Endothelial cell of umbilical vein (primary cell): ENCODE results near the gene SS18L1. TPM values are rescaled to one million over a fixed set of nuclear protein-coding genes. Genes with fewer than 3 reads are reported as not detected.

Source experiments
- BruUV-seq: library from RNA; stranded (reverse); fragments of 400-500 nt; replicated peaks from 2 replicates; lab custom pipeline; 2021; lab: Mats Ljungman, UMichigan
- CTCF ChIA-PET: fragments of 300-600, 350-600 bp; sonication (Branson Sonifier 250); formaldehyde crosslinking; loops from one replicate; lab custom pipeline; 2021; ENCODE audit warnings: antibody characterized with exemption, inconsistent platforms; lab: Charles Lee
- POLR2A ChIA-PET: fragments of 300-600, 350-600 bp; sonication (Branson Sonifier 250); formaldehyde crosslinking; loops from one replicate; lab custom pipeline; 2021; ENCODE audit warnings: antibody characterized with exemption, inconsistent platforms; lab: Charles Lee
- DNase-seq: peaks from one replicate; pipeline ENCODE4 v3.0.0-alpha.2; 2011; ENCODE audit warnings: low read depth, low spot score
- FAIRE-seq: peaks from 2 replicates; lab custom pipeline; 2011; peaks lifted over from hg19 to GRCh38; lab: Jason Lieb, UNC
- H2AFZ ChIP-seq: 2 replicates; pipeline ENCODE4 v1.6.0; 2012; ENCODE audit warnings: low read depth, low read length, control low read depth, inconsistent platforms
- H3K27ac ChIP-seq: 2 replicates; pipeline ENCODE4 v1.5.1; 2011; ENCODE audit warnings: low read depth, mild to moderate bottlenecking, control low read depth, low read length, moderate library complexity; ENCODE audit not compliant: insufficient read depth
- H3K27me3 ChIP-seq, 2 experiments: 2 replicates each; pipeline versions ENCODE4 v1.6.0 to v1.6.1; 2011; ENCODE audit warnings: low read length in 2 of 2, mixed read lengths in 1 of 2; ENCODE audit not compliant: control insufficient read depth in 2 of 2, insufficient read depth in 2 of 2
- H3K36me3 ChIP-seq, 2 experiments: 2 replicates in 1 of 2; 3 replicates in 1 of 2; pipeline ENCODE4 v1.5.1; 2011; ENCODE audit warnings: low read length in 2 of 2, mild to moderate bottlenecking in 1 of 2, moderate library complexity in 1 of 2; ENCODE audit not compliant: control insufficient read depth in 2 of 2, insufficient read depth in 2 of 2; ENCODE audit errors: extremely low read depth in 1 of 2
- H3K4me1 ChIP-seq: 3 replicates; pipeline ENCODE4 v1.5.1; 2011; ENCODE audit warnings: mild to moderate bottlenecking, low read length; ENCODE audit not compliant: control insufficient read depth, insufficient read depth; ENCODE audit errors: extremely low read depth
- H3K4me2 ChIP-seq: 2 replicates; pipeline ENCODE4 v1.6.1; 2011; ENCODE audit warnings: low read length, control low read depth, mixed read lengths; ENCODE audit not compliant: insufficient read depth
- H3K4me3 ChIP-seq, 3 experiments: fragments of 200-600 bp in 1 of 3; sonication (generic), shearing (Covaris generic) in 1 of 3; replicated peaks in 1 of 3; 2 replicates each; pipeline ENCODE4 v1.5.1; 2011 to 2016; ENCODE audit warnings: control low read depth in 3 of 3, low read length in 3 of 3, mild to moderate bottlenecking in 2 of 3, inconsistent platforms in 1 of 3, low read depth in 1 of 3, moderate library complexity in 1 of 3; ENCODE audit not compliant: insufficient read depth in 1 of 3
- H3K79me2 ChIP-seq: 2 replicates; pipeline ENCODE4 v1.6.0; 2012; ENCODE audit warnings: low read length, inconsistent platforms; ENCODE audit not compliant: control insufficient read depth, insufficient read depth
- H3K9ac ChIP-seq: replicated peaks from 2 replicates; pipeline ENCODE3; 2011; ENCODE audit warnings: low read length, control low read depth; ENCODE audit not compliant: insufficient read depth; ENCODE audit errors: extremely low read depth
- H3K9me1 ChIP-seq: replicated peaks from 3 replicates; pipeline ENCODE4 v1.6.0; 2011; ENCODE audit warnings: mild to moderate bottlenecking, low read length; ENCODE audit not compliant: control insufficient read depth, insufficient read depth; ENCODE audit errors: extremely low read depth
- H3K9me3 ChIP-seq: replicated peaks from 2 replicates; pipeline ENCODE4 v1.5.1; 2012; ENCODE audit warnings: low read length, inconsistent platforms; ENCODE audit not compliant: control insufficient read depth, insufficient read depth
- H4K20me1 ChIP-seq: replicated peaks from 2 replicates; pipeline ENCODE3; 2011; ENCODE audit warnings: mild to moderate bottlenecking, low read length; ENCODE audit not compliant: control insufficient read depth, insufficient read depth; ENCODE audit errors: extremely low read depth
- CTCF ChIP-seq, 2 donors: IDR thresholded peaks; 1 replicate in 1 of 2; 2 replicates in 1 of 2; pipeline ENCODE4 v1.5.1; 2011; ENCODE audit warnings: low read length in 2 of 2, mild to moderate bottlenecking in 2 of 2, moderate library complexity in 2 of 2, control low read depth in 1 of 2, inconsistent platforms in 1 of 2, low read depth in 1 of 2; ENCODE audit not compliant: insufficient read depth in 1 of 2; ENCODE audit errors: extremely low read depth in 1 of 2
- EZH2 ChIP-seq: IDR thresholded peaks from 2 replicates; pipeline ENCODE4 v1.6.1; 2012; ENCODE audit warnings: borderline replicate concordance, low read depth, mild to moderate bottlenecking, moderate library complexity, low read length, inconsistent platforms; ENCODE audit not compliant: severe bottlenecking
- FOS ChIP-seq: IDR thresholded peaks from 2 replicates; pipeline ENCODE4 v1.6.1; 2011; ENCODE audit warnings: mild to moderate bottlenecking, low read length, moderate library complexity, borderline replicate concordance; ENCODE audit not compliant: insufficient read depth
- GATA2 ChIP-seq: IDR thresholded peaks from 2 replicates; pipeline ENCODE4 v1.7.0; 2011; ENCODE audit warnings: low read depth, mild to moderate bottlenecking, moderate library complexity, mixed read lengths, low read length; ENCODE audit not compliant: insufficient read length, insufficient read depth
- JUN ChIP-seq: IDR thresholded peaks from 2 replicates; pipeline ENCODE4 v1.6.1; 2011; ENCODE audit warnings: borderline replicate concordance, low read depth; ENCODE audit not compliant: insufficient read length, insufficient read depth
- MAX ChIP-seq: IDR thresholded peaks from 2 replicates; pipeline ENCODE4 v1.6.1; 2011; ENCODE audit not compliant: insufficient read depth, insufficient read length
- MYC ChIP-seq: IDR thresholded peaks from one replicate; pipeline ENCODE4 v1.6.1; 2011; ENCODE audit warnings: mild to moderate bottlenecking, low read depth, low read length
- POLR2A ChIP-seq: IDR thresholded peaks from 2 replicates; pipeline ENCODE4 v1.6.1; 2012; ENCODE audit warnings: low read depth, mild to moderate bottlenecking, control low read depth, low read length
- POLR2AphosphoS5 ChIP-seq: IDR thresholded peaks from 2 replicates; pipeline ENCODE4 v1.6.1; 2012; ENCODE audit warnings: low read depth, mild to moderate bottlenecking, control low read depth, low read length, moderate library complexity; ENCODE audit not compliant: insufficient read depth
- dilution Hi-C: fragments of 300-500 bp; cut with MboI; formaldehyde crosslinking; loops from one replicate; pipeline ENCODE4 v1.15.0; 2019; ENCODE audit warnings: low sequenced_read_pairs; ENCODE audit not compliant: extremely low pct_ligation_motif_present
- intact Hi-C: fragments of 100-400 bp; cut with micrococcal nuclease; formaldehyde crosslinking; loops from one replicate; pipeline ENCODE4 v1.10.0; 2022
- polyA plus RNA-seq, 4 experiments: library from polyadenylated mRNA; depleted of rRNA in 3 of 4; stranded (reverse) in 3 of 4; unstranded in 1 of 4; fragments of >200 nt; gene quantifications; 2 replicates each; pipeline versions ENCODE4 v1.2.1 to v1.2.3, GENCODE V29; 2011 to 2012; ENCODE audit warnings: missing spikeins in 1 of 4
- total RNA-seq: library from RNA; stranded (reverse); gene quantifications from 2 replicates; pipeline ENCODE4 v1.2.3, GENCODE V29; 2021

SS18L1 gene
- total and polyA plus RNA-seq, 2 donors (not counting 3 experiments of a cell fraction or from before 2014, with no cell fraction given) = 15.4 to 21.7 TPM

- CTCF ChIA-PET = interaction anchor here (0.7 to 1.9 kb wide), 5 partner anchors 13 to 131 kb away, joined by 3 to 11 read pairs (median 4); partner anchors contain the start of gene LSM14B
- H3K27ac ChIP-seq = peak overlapping the region; percentile 88
- intact Hi-C loops = loop anchor here (1.0 to 2.0 kb wide), 2 partner anchors 20 to 41 kb away; partner anchors contain the start of genes LSM14B and MTG2
- peaks cover 6% of the 10 kb centered on the region for H4K20me1 ChIP-seq
- H3K9ac ChIP-seq = peak overlapping the region; percentile 92
- dilution Hi-C loops = no loop called here
- peak overlapping the region; percentile 59 to 80 (median 69) for H3K4me3 ChIP-seq
- no peak overlapping the region for H2AFZ ChIP-seq
- peaks cover 8% of the 10 kb centered on the region for H3K4me1 ChIP-seq
- peak overlapping the region; percentile 55 for H3K4me2 ChIP-seq
- BruUV-seq = no TSS peak
- no peak for FAIRE-seq
- POLR2A ChIA-PET = no interaction called here
- H3K9me3 ChIP-seq = no peaks in the 10 kb centered on the region
- H3K36me3 ChIP-seq = peaks cover 23 to 29% of the 10 kb centered on the region in 2 experiments
- H3K79me2 ChIP-seq = peaks cover 78% of the 10 kb centered on the region
- TF ChIP-seq CTCF (IDR thresholded peaks at IDR 0.05; ENCODE audit: extremely low read depth in 1 of 2, insufficient read depth in 1 of 2, low read depth in 1 of 2, low read length in 2 of 2) (no peak), GATA2 (no peak), MYC (no peak), MAX (no peak), JUN (no peak), POLR2AphosphoS5 (no peak), EZH2 (no peak), POLR2A (no peak), FOS (no peak)
- DNase-seq = peak; percentile 20
- H3K27me3 ChIP-seq = no peaks in the 10 kb centered on the region
- no peaks in the 10 kb centered on the region for H3K9me1 ChIP-seq
Measured at GRCh38 chr20:62142252-62143080, 1.1 kb upstream of the SS18L1 start.
